Caco-2 (cell line): ENCODE measurements around the gene SLC34A3. TPM values are rescaled to one million over a fixed set of nuclear protein-coding genes. Genes with fewer than 3 reads are reported as not detected.

Experiments used
- BruUV-seq: library from RNA; stranded (reverse); fragments of 400-500 nt; replicated peaks from 2 replicates; lab custom pipeline; 2021; lab: Mats Ljungman, UMichigan
- CTCF ChIA-PET: fragments of 300-600 bp; sonication (Branson Sonifier 250); formaldehyde crosslinking; loops from one replicate; lab custom pipeline; 2022; ENCODE audit warnings: antibody characterized with exemption; lab: Charles Lee
- POLR2A ChIA-PET: fragments of 300-600 bp; sonication (Branson Sonifier 250); formaldehyde crosslinking; loops from one replicate; lab custom pipeline; 2022; ENCODE audit warnings: antibody characterized with exemption; lab: Charles Lee
- DNase-seq, 2 experiments: peaks; one replicate each; pipeline versions ENCODE4 v3.0.0 to v3.0.0-alpha.2; 2020 to 2022
- H3K27me3 ChIP-seq: replicated peaks from 2 replicates; pipeline ENCODE4 v1.6.0; 2011; ENCODE audit warnings: low read length; ENCODE audit not compliant: control insufficient read depth, insufficient read depth
- H3K36me3 ChIP-seq: 2 replicates; pipeline ENCODE4 v1.5.1; 2011; ENCODE audit warnings: low read length; ENCODE audit not compliant: control insufficient read depth, insufficient read depth
- H3K4me1 ChIP-seq: fragments of 250-450 bp; sonication (Bioruptor Pico); 2 replicates; pipeline ENCODE4 v1.5.1; 2020; ENCODE audit warnings: mild to moderate bottlenecking
- H3K4me3 ChIP-seq: 2 replicates; pipeline ENCODE4 v1.5.1; 2011; ENCODE audit warnings: low read depth, mild to moderate bottlenecking, control low read depth, low read length
- H3K9me3 ChIP-seq: fragments of 250-450 bp; sonication (Bioruptor Pico); 2 replicates; pipeline ENCODE4 v1.5.1; 2020; ENCODE audit warnings: mild to moderate bottlenecking, moderate library complexity
- H3K27ac Mint-ChIP-seq: one replicate; pipeline ENCODE4 v1.8.0; 2022; ENCODE audit warnings: mixed read lengths; ENCODE audit not compliant: unreplicated experiment
- H3K27me3 Mint-ChIP-seq: one replicate; pipeline ENCODE4 v1.8.0; 2022; ENCODE audit warnings: mixed read lengths; ENCODE audit not compliant: insufficient read depth, unreplicated experiment
- H3K36me3 Mint-ChIP-seq: one replicate; pipeline ENCODE4 v1.8.0; 2022; ENCODE audit warnings: mild to moderate bottlenecking, mixed read lengths; ENCODE audit not compliant: insufficient read depth, unreplicated experiment
- H3K4me1 Mint-ChIP-seq: one replicate; pipeline ENCODE4 v1.8.0; 2022; ENCODE audit warnings: low read depth, mixed read lengths; ENCODE audit not compliant: unreplicated experiment
- H3K4me3 Mint-ChIP-seq: one replicate; pipeline ENCODE4 v1.8.0; 2022; ENCODE audit warnings: mild to moderate bottlenecking, moderate library complexity, mixed read lengths; ENCODE audit not compliant: unreplicated experiment
- H3K9me3 Mint-ChIP-seq: one replicate; pipeline ENCODE4 v1.8.0; 2022; ENCODE audit warnings: mixed read lengths; ENCODE audit not compliant: unreplicated experiment
- CTCF ChIP-seq, 2 experiments: fragments of 200-600 bp in 1 of 2; IDR thresholded peaks; 1 replicate in 1 of 2; 2 replicates in 1 of 2; pipeline versions ENCODE4 v1.5.1 to v1.8.0; 2011 to 2022; ENCODE audit warnings: antibody characterized with exemption in 1 of 2, control low read depth in 1 of 2, inconsistent platforms in 1 of 2, low read depth in 1 of 2, low read length in 1 of 2, mild to moderate bottlenecking in 1 of 2, moderate library complexity in 1 of 2; ENCODE audit not compliant: insufficient read depth in 1 of 2, severe bottlenecking in 1 of 2, unreplicated experiment in 1 of 2
- intact Hi-C: fragments of 100-400 bp; cut with micrococcal nuclease; formaldehyde crosslinking; loops from one replicate; pipeline ENCODE4 v1.10.0; 2022; ENCODE audit not compliant: unreplicated experiment
- total RNA-seq: library from RNA; stranded (reverse); gene quantifications from 2 replicates; pipeline ENCODE4 v1.2.3, GENCODE V29; 2022

SLC34A3 gene
- total RNA-seq, 1 experiment from 2014 or later = not detected

- intact Hi-C loops = no loop called here
- no TSS peak for BruUV-seq
- no peaks in the 10 kb centered on the region for H3K4me1 Mint-ChIP-seq
- no peak overlapping the region for H3K4me3 Mint-ChIP-seq
- Histone ChIP-seq H3K4me3 (no peak overlapping the region), H3K27me3 (no peaks in the 10 kb centered on the region), H3K36me3 (peaks cover 3% of the 10 kb centered on the region), H3K4me1 (no peaks in the 10 kb centered on the region), H3K9me3 (no peaks in the 10 kb centered on the region)
- no peaks in the 10 kb centered on the region for H3K9me3 Mint-ChIP-seq
- TF ChIP-seq CTCF (IDR thresholded peaks at IDR 0.05; ENCODE audit: insufficient read depth in 1 of 2, low read depth in 1 of 2, low read length in 1 of 2, severe bottlenecking in 1 of 2, unreplicated experiment in 1 of 2) = no peak
- H3K36me3 Mint-ChIP-seq = peaks cover 77% of the 10 kb centered on the region
- H3K27ac Mint-ChIP-seq = no peak overlapping the region
- no peaks in the 10 kb centered on the region for H3K27me3 Mint-ChIP-seq
- POLR2A ChIA-PET = no interaction called here
- DNase-seq = no peak
- CTCF ChIA-PET = interaction anchor here (0.6 kb wide), 1 partner anchor 16 kb away, joined by 3 read pairs; no protein-coding TSS in a partner anchor
Measured at GRCh38 chr9:137268538-137269201, 38.0 kb downstream of the SLC34A3 start.

- Mint-ChIP-seq H3K4me1 (no peaks in the 10 kb centered on the region), H3K27ac (no peak overlapping the region), H3K27me3 (no peaks in the 10 kb centered on the region), H3K9me3 (no peaks in the 10 kb centered on the region), H3K36me3 (peaks cover 77% of the 10 kb centered on the region), H3K4me3 (no peak overlapping the region)
- no peak for DNase-seq
- ChIA-PET POLR2A (no interaction called here), CTCF (interaction anchor here (0.6 kb wide), 1 partner anchor 16 kb away, joined by 3 read pairs; no protein-coding TSS in a partner anchor)
- Histone ChIP-seq H3K36me3 (peaks cover 3% of the 10 kb centered on the region; the same call in 1 of the 2 replicates), H3K9me3 (no peaks in the 10 kb centered on the region), H3K4me1 (no peaks in the 10 kb centered on the region), H3K4me3 (no peak overlapping the region), H3K27me3 (no peaks in the 10 kb centered on the region)
- no TSS peak for BruUV-seq
- intact Hi-C loops = no loop called here
- no peak for TF ChIP-seq CTCF (IDR thresholded peaks at IDR 0.05; ENCODE audit: insufficient read depth in 1 of 2, low read depth in 1 of 2, low read length in 1 of 2, severe bottlenecking in 1 of 2, unreplicated experiment in 1 of 2)
Measured at GRCh38 chr9:137269231-137269772, 38.6 kb downstream of the SLC34A3 start.

GRCh38 chr9:137270929-137271695 lies 40.4 kb downstream of the SLC34A3 start:
- Mint-ChIP-seq H3K27ac (no peak overlapping the region), H3K4me1 (no peaks in the 10 kb centered on the region), H3K4me3 (no peak overlapping the region), H3K9me3 (no peaks in the 10 kb centered on the region), H3K36me3 (peaks cover 77% of the 10 kb centered on the region), H3K27me3 (no peaks in the 10 kb centered on the region)
- DNase-seq = no peak
- no peak for TF ChIP-seq CTCF (IDR thresholded peaks at IDR 0.05; ENCODE audit: insufficient read depth in 1 of 2, low read depth in 1 of 2, low read length in 1 of 2, severe bottlenecking in 1 of 2, unreplicated experiment in 1 of 2)
- Histone ChIP-seq H3K9me3 (no peaks in the 10 kb centered on the region), H3K4me3 (no peak overlapping the region), H3K36me3 (peaks cover 1% of the 10 kb centered on the region; the same call in 1 of the 2 replicates), H3K4me1 (no peaks in the 10 kb centered on the region), H3K27me3 (no peaks in the 10 kb centered on the region)
- intact Hi-C loops = no loop called here
- BruUV-seq = no TSS peak
- ChIA-PET CTCF (no interaction called here), POLR2A (no interaction called here)
